ELF-1 (cell line): Measurements from ENCODE around the gene RPLP1.

Experiments used
- DNase-seq: peaks from one replicate; pipeline ENCODE4 v3.0.0-alpha.2; 2016; ENCODE audit warnings: low read depth, low spot score

RPLP1 gene

GRCh38 chr15:69468241-69469121, 15.9 kb downstream of the RPLP1 start:
- peak; percentile 34 for DNase-seq

DNA sequence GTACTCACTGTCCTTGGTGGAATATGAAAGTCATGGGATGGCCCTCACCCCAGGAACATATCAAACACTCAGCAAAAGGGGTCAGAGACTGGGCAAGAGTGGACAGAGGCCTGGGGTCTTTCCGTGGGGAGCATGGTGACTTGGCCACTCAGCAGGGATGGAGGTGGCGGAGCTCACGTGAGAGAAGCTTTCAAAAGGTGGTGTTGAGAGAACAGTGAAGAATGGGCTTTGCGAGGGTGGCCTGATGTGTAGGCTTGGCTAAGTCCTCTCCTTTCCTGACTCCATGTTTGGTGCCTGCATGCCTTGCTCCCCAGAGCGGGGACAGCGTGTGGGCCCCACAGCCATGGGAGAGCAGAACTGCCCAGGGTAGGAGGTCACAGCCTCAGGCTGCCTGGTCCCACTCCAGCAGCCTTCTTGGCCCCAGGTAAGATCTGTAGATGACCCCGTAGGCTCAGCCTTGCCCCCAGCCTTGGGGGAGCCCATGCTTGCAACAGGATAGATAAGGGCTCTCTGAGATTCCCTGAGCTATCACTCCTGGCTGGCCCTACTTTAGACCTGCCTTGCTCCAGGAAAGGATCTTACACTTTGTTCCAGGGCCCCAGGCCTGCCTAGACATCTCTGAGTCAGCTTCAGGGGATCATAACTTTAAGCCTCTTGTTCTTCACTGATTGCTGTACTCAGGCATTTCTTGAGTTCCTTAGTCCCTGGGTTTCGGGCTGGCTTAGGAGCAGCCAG, 17.0 kb downstream of the RPLP1 start:
- DNase-seq = peak; percentile 63

- no peak for DNase-seq
Observed at GRCh38 chr15:69472046-69472445, 19.4 kb downstream of the RPLP1 start.

DNA sequence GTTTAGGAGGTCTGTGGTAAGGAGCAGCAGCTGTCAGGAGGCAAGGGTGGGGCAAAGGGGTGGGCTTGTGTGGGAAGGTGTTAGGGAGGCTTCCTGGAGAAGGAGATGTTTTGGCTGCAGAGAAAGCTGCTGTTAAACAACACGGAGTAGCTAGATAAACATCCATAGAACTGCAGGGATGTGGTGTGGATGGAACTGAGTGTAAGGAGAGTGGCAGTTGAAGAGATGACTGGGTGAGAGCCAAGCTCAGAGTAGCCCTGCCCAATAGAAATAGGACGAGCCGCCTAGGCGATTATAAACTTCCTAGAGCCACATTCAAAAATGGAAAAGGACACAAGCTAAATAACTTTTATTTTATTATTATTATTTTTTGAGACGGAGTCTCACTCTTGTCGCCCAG, 19.9 kb downstream of the RPLP1 start:
- DNase-seq = no peak

GRCh38 chr15:69474291-69474690, 21.7 kb downstream of the RPLP1 start:
- DNase-seq = no peak

DNA sequence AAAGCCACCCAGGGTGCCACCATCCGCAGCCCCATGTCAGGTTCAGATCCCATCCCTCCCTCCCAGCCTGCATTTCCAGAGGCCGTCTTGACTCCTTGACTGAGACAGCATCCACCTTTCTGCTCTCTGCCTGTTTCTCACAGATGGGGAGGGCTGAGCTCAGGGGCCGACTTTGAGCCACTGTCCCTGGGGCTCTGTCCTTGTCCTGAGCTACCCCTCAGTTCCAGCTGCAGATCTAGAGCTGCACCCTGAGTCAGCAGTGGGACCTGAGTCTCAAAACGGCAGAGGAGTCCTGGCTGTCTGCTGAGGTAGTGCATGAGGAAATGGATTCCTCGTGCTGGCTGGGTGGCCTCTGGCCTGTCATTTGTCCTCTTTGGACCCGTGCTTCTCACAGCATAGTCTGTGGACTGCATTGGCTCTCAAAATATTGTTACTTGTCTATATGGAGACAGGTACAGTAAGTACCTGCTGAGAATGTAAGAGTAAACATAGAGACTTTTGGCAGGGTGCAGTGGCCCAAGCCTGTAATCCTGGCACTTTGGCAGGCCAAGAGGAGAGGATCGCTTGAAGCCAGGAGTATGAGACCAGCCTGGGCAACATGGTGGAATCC, 22.3 kb downstream of the RPLP1 start:
- no peak for DNase-seq

DNA sequence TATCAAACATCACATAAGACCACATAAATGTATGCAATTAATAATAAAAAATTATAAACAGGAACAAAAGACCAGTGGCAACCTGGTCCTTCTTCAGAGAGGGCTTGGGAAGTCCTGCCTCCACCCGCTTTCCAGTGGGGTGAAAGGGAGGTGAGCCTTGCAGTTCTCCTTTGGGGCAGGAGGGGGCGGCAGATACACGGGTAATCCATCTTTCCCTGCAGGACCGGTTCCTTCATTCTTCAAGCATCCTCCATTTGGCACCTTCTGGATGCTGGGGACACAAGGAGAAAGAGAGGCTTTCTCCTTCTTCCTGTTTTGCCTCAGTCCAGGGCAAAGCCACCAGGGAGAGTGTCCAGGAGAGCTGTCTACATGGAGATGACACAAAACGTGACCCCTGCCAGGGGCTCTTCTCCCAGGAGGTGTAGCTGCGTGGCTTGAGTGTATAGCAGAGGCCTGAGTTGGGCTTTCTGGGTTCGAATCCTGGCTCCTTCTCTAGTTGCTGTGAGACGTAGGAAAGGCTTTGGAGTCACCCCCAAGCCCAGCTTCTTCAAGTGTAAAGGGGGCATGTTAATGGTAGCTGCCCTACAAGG, 23.2 kb downstream of the RPLP1 start:
- peak; percentile 89 for DNase-seq

- no peak for DNase-seq
Observed at GRCh38 chr15:69476704-69477473, 24.3 kb downstream of the RPLP1 start.

GRCh38 chr15:69478259-69478781, 25.7 kb downstream of the RPLP1 start:
- peak; percentile 76 for DNase-seq

DNA sequence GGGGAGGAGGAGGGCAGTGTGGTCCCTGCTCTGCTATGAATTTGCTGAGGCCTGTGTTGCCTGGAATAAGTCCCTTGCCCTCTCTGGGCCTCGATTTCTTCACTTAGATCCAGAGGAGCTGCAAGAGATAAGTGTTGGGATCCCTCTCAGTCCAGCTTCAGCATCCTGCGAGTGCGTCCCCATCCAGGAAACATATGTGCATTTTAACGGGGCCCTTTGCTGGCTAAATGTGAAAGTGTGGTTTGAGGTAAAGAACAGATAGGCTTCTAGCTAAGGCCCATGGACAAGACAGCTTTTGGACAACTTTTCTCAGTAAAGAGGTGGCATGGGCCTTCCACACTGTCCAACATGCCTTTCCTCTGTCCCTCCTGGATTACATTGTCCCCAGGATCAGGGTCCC, 26.5 kb downstream of the RPLP1 start:
- DNase-seq = no peak

GRCh38 chr15:69479971-69480370, 27.4 kb downstream of the RPLP1 start:
- no peak for DNase-seq

- no peak for DNase-seq
Observed at GRCh38 chr15:69480932-69481331, 28.3 kb downstream of the RPLP1 start.

DNA sequence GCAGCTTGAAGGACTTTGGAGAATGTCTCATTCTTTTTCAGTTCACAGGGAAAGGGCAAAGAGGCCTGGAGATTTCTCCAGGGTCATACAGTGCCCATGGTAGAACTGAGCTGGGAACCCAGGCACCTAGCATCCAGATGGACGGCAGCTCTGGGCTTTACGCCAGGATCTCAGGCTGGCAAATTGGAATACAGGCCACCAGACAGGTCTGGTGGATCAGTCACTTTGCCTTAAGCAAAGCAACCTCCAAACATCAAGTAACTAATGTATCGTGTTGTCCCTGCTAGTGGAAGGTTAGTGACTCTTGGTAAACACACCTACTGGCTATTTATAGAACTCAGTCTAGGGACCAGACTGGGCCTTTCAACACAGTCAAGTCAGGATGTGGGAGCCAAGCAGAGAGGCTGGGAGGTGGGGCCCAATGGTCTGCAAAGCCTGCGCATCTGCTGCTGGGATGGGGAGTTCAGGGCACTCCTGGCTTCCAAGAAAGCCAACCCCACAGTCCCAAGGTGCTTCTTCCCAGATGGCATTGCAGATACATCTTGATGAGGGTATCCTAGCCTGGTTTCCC, 30.2 kb downstream of the RPLP1 start:
- no peak for DNase-seq

DNA sequence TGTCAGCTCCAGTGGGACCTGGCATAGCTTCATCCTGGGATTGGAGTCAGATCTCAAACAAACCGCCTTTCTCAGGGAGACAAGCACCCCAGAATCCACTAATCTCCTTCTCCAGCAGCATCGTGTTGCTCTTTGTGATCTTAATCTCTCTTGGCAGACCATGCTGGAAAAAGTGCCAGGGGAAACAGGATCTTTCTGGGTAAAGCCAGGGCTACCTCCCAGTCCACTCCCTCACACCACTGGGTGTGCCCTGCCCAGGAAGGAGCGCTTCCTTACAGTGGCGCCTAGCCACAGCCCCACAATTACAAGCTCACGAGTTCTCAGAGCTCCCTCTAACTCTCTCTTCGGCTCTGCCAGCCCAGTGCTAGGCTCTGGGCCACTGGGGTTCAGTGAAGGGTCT, 32.2 kb downstream of the RPLP1 start:
- DNase-seq = no peak

GRCh38 chr15:69486481-69487110, 34.0 kb downstream of the RPLP1 start:
- DNase-seq = no peak

GRCh38 chr15:69489073-69489571, 36.5 kb downstream of the RPLP1 start:
- no peak for DNase-seq

DNA sequence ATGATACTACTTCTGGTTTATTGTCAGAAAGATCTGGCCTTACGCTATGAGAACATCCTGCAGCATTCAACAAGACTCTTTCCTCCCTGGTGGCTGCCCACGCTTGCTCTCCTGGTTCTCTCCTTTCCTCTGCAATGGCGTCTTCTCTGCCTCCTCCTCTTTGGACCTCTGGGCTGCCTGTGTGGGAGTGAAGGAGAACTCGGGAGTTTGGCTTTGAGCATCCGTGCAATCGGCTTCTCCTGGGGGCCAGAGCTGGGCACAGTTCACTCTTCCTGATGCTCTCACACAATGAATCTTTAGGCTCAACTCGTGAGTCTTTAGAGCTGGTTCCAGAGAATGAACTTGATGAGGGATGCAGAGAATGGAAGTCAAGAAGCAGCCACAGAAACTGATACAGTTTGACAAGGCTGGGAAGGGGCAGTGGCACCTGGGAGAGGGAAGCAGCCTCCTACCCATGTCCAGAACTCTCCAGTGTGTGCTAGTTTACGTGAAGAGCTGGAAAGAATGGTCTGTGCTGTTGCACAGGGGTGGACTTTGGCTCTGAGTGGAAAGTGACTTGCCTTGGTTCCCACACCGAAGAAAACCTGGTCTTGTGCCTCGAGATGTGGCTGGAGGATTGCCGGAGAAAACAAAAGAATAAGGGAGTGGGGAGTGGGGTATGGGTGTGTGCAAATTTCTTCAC, 37.9 kb downstream of the RPLP1 start:
- DNase-seq = no peak

GRCh38 chr15:69491038-69491505, 38.5 kb downstream of the RPLP1 start:
- no peak for DNase-seq

DNA sequence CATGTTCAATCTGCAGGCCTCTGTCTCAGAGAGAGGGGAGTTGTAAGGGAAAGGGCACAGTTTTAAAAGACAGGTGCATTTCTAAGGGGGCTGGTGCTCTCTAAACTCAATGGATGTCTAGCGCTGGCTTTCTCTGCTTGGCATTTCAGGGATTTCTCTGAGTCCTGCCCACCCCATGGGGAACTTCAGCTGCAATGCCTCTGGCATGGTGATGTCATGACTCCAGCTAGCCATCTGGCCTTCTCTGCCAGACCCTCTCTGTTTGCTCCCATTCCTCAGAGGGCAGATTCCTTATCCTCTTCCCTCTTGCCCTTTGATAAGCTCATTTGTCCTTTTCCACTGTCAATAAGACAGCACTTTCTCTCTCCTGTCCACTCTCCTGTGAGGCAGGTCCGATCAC, 40.8 kb downstream of the RPLP1 start:
- DNase-seq = peak; percentile 30
